ENCODE measurements around the gene GTF3C1.

GTF3C1 gene

DNA sequence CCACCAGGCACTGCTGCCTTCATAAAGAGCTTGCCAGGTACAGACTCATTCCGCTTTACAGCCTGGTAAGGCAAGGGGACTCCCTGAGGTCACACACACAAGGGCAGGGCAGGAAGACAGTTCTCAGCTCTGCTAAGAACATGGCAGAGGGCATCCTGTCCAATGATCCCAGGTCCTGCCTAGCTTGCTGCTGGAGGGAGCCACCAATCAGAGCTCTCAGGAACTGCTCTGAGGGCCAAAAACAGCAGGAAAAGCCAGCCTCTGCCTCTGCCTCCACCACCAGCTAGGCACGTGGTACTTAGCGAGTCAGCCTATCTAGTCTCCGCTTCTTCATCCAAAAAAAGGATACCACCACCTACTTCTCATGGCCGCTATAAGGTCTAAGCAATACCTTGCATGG is 66.1 kb downstream of the GTF3C1 start:
- no peak for DNase-seq

DNA sequence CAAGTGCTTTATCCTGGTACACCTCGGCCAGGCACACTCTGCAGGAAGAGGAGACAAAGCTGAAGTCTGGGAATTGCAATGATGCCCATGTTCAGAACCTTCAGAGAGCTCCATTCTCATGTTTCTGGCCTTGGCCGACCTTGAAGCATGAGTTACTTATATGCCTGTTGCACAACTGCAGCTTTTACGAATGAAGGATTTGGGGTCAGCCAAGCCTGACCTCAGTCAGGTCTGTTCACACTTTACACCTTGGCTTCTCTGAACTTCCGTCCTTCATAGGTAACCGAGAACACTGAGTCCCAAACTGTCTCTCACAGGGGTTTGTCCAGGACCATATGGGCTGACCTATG is 66.7 kb downstream of the GTF3C1 start:
- DNase-seq = no peak

DNA sequence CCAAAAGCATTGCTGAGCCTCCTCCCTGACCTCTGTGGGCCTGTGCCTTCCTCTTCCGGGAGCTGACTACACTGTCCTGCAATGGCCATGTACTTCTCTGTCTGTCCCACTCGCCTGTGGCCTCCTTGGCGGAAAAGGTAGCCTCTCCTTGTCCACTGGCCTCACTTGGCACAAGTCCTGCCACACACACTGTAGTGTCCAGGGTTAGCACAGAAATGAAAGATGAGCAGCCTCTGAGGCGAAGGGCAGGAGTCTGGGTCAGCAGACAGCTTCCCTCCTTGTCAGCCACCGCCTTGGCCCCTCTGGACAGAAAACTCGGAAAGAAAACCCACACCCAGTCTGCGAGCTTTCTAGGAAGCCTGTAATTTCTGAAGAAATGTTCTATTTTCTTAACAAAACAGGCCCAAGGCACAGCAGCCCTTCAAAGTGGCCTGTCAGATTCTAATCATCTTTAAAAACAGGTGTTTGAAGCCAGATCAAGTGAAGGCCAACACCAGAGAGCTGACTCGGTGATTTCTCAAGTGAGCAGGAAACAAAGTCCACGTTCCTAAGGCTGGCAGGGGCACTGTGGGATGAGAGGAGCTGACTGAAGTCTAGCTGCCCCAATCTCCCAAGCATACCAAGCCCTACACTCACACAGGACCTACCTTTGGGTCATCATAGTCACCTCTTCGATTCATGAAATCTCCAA is 67.2 kb downstream of the GTF3C1 start:
- no peak for DNase-seq

- no peak for DNase-seq
These were observed 68.3 kb downstream of the GTF3C1 start for GRCh38 chr16:27481282-27481934.

- DNase-seq = no peak
These were observed 69.0 kb downstream of the GTF3C1 start for GRCh38 chr16:27480761-27481160.

GRCh38 chr16:27476240-27476639 is 73.5 kb downstream of the GTF3C1 start:
- no peak for DNase-seq

DNA sequence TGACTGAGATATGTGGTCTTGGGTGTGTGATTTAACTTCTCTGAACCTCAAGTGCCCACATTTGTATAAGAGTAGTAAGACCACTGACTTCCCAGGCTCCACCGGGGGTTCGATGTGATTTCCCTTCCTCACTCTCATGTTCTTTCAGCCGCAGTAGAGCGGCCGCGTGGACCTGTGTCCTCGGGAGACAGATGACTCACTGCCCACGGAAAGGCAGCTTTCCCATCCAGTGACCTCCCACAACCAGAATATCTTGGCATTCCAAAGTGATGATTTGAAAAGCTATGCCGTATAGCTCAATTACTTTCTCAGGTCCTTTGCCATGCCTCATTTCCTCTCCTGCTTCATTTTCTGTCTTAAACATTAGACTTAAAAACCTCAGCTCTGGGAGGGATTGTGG is 74.2 kb downstream of the GTF3C1 start:
- DNase-seq = no peak

DNA sequence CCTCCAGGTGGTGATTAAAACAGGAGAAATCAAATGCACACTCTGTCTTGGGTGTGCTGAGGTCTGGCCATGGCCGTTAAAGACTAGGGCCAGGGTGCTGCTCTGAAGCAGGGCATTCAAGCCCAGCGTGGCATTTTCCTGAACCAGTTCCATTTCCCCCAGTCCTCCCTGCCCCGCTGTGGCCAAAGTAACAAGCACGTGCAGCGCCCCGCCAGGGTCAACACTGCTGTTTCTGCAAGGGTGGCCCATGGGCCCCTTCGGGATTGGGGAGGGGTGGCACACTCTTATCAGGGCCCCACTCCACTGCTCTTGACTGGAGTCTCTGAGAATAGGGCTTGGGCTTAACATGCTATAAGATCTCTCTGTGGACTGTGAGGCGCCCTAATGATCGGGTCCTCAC is 74.8 kb downstream of the GTF3C1 start:
- no peak for DNase-seq

GRCh38 chr16:27474041-27474440 is 75.7 kb downstream of the GTF3C1 start:
- no peak for DNase-seq

GRCh38 chr16:27473101-27473900 is 76.4 kb downstream of the GTF3C1 start:
- DNase-seq = no peak

GRCh38 chr16:27472091-27473020 is 77.4 kb downstream of the GTF3C1 start:
- DNase-seq = no peak

GRCh38 chr16:27471661-27472060 is 78.1 kb downstream of the GTF3C1 start:
- DNase-seq = no peak

GRCh38 chr16:27470567-27471431 is 78.9 kb downstream of the GTF3C1 start:
- no peak for DNase-seq

- DNase-seq = no peak
These were observed 80.7 kb downstream of the GTF3C1 start for GRCh38 chr16:27468941-27469531.

- no peak for DNase-seq
These were observed 84.2 kb downstream of the GTF3C1 start for GRCh38 chr16:27465483-27465879.

GRCh38 chr16:27464626-27465482 is 84.9 kb downstream of the GTF3C1 start:
- no peak for DNase-seq

DNA sequence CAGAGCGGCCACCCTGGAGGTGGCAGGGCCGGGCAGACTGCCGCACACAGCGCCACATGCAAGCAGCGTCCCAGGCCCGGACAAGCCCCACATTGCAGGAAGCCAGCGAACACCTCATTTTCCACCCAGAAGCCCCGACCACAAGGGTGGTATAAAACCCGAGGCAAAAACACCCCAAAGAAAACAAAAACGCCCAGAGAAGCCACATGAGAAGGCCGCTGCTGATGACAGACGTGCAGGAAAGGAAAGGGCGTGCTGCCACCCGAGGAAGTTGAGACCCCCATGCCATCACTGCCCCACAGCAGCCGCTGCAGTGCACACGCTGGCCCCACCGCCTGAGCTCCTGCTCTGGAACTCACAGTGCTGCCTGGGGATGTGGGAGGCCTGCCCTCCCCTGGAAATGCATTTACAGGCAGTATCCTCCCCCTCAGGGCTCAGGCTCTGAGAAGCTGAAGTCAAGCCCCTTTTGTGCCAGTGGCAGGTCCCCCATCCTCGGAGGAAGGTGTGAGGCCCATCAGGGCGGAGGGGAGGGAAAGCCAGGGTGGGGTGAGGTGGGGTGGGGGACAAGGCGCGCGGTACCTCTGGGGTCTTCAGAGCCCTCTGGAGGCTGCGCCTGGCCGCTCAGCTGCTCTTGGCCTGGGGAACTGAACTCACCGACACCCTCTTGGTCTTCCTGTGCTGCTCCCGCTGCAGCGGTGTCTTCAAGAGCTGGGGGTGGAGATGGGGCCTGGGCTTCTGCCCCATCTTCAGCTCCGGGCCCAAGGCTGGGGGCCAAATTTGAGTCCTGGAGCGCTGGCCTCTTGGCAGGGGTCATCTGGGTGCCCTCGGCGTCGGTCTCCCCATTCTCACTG is 85.7 kb downstream of the GTF3C1 start:
- no peak for DNase-seq

DNA sequence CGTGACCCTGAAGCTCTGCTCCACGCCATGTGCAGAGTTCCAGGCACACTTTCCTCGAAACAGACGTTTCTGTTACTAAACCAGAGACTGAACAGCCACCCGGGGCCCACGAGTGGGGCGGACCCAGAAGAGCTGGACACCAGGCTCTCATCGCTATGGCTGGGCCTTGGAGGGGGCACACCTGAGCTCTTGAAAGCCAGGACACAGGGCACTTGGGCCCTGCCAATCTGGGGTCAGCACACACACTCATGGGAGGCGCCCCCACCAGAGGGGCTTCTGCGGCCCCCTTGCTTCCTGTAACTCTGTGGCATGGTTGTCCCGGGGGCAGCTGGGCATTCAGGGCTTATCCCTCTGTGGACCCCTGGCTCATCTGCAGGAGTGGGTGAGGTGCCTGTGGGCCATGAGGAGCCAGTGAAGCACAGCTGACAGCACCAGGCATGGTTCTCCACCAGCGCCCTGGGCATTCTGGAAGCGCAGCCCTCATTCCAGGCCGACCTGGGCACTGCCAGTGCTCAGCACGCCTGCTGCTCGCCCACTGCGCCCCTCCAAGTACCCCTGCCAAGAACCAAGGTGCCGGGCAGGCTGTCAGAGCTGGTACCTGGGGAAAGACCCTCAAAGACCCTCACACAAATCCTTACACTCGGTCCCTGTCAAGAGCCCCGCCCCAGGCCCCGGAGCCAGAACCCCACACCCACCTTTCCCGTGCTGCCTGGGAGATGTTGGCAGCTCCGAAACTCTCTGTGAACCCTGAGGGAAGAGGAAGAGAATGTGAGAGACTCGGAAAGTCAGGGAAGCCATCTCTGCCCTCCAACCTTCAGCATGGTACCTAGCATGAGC is 86.6 kb downstream of the GTF3C1 start:
- DNase-seq = no peak
